NCI-H1092 treated with DMSO at 0.1 percent for 48 hours (cell line): Measurements from ENCODE around the gene KRT84.

Source experiments
- DNase-seq: peaks from one replicate; lab custom pipeline; 2025; lab: John Stamatoyannopoulos, UW

KRT84 gene

DNA sequence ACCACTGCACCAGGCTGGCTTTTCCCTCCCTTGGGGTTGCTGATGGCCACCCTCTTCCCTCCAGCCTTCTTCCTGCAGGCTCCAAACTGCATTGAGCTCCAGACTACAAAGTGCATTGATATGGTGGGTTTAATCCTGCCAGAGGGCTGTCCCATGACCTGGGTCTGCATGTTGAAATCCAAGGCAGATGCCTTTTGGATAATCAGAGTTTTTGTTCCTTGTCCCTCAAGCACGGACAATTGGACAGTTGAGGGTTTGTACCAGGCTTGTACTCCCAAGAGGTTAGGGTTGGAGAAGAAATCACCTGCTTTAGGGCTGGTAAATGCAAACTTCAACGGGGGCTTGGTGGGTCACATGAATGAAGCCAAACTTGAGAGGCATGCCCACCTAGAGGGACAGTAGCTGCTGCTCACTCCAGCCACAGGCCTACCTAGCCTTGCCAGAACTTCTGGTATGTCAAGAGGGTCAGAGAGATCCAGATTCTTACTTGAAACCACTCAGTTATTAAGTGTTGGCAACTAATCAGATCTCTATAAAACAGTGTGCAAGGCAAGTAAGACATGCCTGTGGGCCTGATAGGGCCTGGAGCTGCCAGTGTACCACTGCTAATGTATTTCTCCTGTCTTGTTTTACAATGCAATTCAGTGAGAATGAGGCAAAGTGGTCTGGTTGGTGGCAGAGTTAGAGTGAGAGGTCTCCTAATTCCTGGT, 42.5 kb downstream of the KRT84 start:
- no peak for DNase-seq

DNA sequence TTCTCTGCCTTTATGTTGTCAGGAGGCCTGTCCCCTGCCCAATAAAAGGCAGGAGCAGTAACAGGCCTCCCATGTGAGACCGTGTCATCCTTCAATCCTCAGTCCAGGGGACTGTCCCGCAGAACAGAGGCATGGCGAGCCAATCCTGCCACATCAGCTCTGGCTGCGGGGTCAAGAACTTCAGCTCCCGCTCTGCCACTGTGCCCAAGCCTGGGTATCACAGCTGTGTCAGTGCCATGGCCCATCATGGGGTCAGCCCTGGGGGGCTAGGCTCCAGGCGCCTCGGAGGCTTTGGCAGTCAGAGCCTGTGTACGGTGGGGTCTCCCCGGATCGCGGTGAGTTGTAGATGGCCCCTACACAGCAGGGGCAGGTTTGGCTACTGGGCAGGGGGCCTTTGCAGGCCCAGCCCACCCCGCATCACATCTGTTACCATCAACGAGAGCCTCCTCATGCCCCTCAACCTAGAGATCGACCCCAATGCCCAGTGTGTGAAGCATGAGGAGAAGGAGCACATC, 44.3 kb downstream of the KRT84 start:
- no peak for DNase-seq

DNA sequence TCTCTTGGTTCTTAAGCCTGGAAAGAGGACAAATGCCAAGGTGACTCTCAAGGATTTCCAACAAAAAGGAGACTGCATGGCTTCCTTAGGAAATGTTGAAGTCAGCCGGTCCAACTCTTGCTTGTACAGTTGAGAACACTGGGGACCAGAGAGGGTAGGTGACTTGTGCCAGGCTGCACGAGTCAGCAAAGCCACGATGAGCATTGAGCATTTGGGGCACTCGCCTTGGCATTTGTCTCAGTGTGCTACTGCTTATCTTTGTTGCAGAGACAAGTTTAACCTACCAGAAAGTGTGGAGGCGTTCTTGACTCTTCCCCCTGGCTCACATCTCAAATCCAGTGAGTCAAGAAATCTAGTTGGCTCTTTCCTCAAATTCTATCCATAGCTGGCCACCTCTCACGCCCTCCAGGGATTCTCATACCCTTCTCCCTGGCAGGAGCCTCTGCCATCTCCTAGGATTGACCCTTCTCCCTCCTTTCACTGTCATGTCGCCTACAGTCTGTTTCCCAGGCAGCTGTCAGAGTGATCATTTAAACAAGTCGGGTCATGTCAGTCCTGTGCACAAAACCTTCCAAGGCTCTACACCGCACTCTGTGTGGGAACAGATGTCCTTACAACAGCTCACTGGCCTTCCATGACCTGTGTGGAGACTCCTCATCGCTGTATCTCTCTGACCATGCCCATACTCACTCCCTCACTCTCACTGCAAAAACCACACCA, 47.1 kb downstream of the KRT84 start:
- no peak for DNase-seq

GRCh38 chr12:52337054-52337453, 48.4 kb downstream of the KRT84 start:
- no peak for DNase-seq

GRCh38 chr12:52336641-52337040, 48.8 kb downstream of the KRT84 start:
- DNase-seq: no peak

DNA sequence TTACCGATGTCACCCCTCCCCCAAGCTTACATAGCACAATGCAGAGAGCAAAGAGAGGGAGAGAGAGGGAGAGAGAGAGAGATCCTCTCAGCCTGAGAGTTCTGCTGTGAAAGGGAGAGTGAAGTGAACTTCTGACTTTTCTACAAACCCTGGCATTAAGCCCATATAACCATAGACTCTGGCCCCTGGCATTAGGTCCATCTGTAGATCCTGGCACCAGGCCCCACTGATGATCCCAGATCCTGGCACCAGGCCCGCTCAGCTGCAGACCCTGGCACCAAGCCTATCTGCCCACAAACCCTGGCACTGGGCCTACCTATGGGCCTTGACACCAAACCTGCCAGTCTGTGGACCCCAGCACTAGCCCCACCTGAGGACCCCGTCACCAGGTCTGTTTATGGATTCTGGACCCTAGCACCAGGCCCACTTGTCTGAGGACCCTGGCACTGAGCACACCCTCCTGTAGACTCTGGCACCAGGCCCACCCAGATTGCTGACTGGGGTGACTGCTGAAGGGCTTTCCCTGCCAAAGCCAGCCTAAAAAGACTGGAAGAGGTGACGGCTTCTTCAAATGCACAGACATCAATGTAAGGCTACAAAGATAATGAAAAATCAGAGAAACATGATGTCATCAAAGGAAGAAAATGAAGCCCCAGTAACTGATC, 49.7 kb downstream of the KRT84 start:
- peak; percentile 97 for DNase-seq

DNA sequence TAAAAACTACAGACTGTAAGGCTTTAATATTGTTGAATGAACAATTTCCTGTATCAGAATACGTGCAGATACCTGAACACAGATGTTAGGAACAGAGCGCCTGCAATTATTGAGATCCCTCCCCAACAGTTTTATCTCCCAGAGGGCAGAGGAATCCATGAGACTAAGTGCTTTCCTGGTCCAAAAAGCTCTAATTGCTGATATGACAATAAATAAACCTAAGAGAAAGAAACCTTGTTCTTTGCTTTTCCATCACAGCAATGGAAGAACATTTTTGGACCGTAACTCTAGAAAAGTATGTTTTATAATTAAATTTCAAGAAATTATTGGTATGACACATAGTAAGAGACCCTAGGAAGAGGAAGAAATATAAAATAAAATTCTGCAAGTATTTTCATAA, 51.3 kb downstream of the KRT84 start:
- no peak for DNase-seq

DNA sequence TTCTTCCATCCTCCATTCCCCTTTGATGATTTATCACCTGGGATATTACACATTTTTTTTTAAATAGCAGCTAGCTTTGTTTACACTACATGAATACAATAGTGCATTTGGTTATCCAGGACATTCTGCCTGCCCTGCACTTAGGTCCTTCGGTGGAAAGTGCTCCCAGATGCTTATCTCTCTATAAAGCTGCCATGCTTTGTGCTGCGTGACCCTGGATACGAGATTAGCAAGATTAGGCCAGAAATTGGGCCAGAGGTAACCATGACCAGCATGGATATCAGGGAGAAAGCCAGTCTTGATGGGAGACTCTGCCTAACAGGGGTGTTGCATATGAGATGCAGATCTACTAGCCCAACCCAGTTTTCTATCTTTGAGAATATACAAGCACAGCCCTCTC, 52.1 kb downstream of the KRT84 start:
- no peak for DNase-seq

GRCh38 chr12:52332381-52332780, 53.1 kb downstream of the KRT84 start:
- DNase-seq: no peak

DNA sequence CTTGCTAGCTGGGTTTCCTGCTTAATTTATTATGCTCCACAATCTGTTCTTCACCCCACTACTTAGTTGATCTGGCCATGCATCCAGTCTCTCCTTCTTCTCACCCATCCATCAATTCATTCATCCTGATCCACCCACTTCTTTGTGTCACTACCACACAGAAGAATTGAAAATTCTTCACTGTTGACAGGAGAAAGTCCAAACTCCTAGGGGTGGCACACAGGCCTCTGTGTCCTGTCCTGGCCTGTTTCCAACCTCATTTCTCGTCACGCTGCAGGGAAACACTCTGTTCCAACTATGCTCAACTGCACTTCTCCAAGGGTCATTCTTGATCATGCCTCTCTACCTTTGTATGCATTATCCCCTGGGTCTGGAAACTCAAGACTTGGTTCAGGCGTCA, 53.6 kb downstream of the KRT84 start:
- no peak for DNase-seq

DNA sequence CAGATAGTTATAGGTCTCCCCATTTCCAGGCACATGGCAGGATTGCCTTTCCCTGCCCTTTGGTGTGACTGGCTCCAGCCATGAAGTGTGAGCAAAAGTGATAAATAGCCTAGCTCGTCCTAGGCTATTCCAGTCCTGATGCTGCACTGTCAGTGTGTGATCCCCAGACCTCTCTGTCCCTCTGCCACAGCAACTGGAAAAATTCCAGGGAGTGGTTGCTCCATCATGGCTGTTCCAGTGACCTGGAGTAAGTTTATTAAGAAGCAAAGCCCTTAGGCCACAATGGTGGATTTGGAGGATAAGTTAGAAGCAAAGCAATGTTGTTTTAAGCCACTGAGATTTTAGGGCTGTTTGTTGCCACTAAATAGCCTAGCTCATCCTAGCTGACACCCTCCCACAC, 54.4 kb downstream of the KRT84 start:
- no peak for DNase-seq

DNA sequence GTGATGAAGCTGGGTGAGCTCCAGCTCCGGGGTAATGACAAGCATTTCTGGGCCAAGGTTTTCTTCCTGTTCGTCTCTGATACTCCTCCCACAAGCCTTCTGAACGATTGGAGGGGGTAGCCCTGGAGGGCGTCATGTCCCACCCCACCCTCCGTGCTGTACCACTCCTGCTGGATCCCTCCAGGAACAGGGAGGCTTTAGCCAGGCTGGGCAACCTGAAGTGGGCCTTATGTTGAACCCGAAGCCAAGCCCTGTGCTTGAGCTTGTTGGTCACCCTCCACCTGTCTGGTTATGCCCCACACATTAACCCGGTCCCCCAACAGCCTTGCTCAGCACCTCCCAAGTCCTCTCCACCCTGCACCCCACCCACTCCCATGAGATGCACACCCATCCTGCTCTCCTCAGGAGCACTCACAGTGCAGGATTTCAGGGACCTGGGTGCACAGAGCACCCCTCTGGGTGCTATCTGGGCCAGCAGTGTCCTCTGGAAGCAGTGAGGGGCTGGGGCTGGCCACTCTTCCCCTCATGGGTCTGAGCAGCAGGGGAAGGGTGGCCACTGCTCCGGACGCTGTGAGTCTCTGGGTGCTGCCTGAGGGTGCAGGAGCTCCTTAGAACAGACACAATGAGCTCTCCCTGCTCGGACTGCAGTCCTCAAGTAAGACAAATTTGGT, 57.5 kb downstream of the KRT84 start:
- DNase-seq: no peak
